K562 (cell line): ENCODE data around the gene SLC10A3. TPM values are rescaled to one million over a fixed set of nuclear protein-coding genes. Genes with fewer than 3 reads are reported as not detected.

Source experiments
- ATAC-seq: fragments of 200-7000 bp; cut with Tn5 transposase; 3 replicates; pipeline ENCODE4 v1.9.1; 2020; ENCODE audit warnings: moderate library complexity
- BruUV-seq: library from RNA; stranded (reverse); fragments of 400-500 nt; replicated peaks from 2 replicates; lab custom pipeline; 2021; lab: Mats Ljungman, UMichigan
- CTCF ChIA-PET: fragments of 300-600 bp; formaldehyde crosslinking; extraction: SDS; loops from one replicate; lab custom pipeline; 2021; ENCODE audit warnings: low intra/inter-chr PET ratio; lab: Yijun Ruan, JAX
- POLR2A ChIA-PET: fragments of 300-600, 350-650 bp; sonication (Branson Sonifier 250); formaldehyde crosslinking; extraction: SDS; loops from one replicate; lab custom pipeline; 2021; ENCODE audit warnings: antibody characterized with exemption, inconsistent platforms; lab: Yijun Ruan, JAX
- DNase-seq, 4 experiments: peaks; one replicate each; pipeline versions ENCODE4 v3.0.0 to v3.0.0-alpha.2; 2011 to 2018; ENCODE audit warnings: low spot score in 3 of 4, mixed read lengths in 3 of 4; ENCODE audit errors: extremely low read depth in 1 of 4
- FAIRE-seq: peaks from 2 replicates; lab custom pipeline; 2011; peaks lifted over from hg19 to GRCh38; lab: Jason Lieb, UNC
- H2AFZ ChIP-seq: 2 replicates; pipeline ENCODE4 v1.6.0; 2011; ENCODE audit warnings: low read depth, low read length, control low read depth, inconsistent platforms
- H3K27ac ChIP-seq: fragments of 200-600 bp; 3 replicates; pipeline ENCODE4 v1.8.0; 2011; ENCODE audit warnings: low read depth, mild to moderate bottlenecking, control low read depth, inconsistent platforms, low read length, moderate library complexity, mixed read lengths; ENCODE audit errors: extremely low read depth
- H3K27me3 ChIP-seq, 2 experiments: fragments of 300-600 bp in 1 of 2; 2 replicates in 1 of 2; 3 replicates in 1 of 2; pipeline versions ENCODE4 v1.6.0 to v1.8.0; 2011; ENCODE audit warnings: inconsistent platforms in 2 of 2, low read length in 2 of 2, mild to moderate bottlenecking in 1 of 2, mixed read lengths in 1 of 2, moderate library complexity in 1 of 2; ENCODE audit not compliant: control insufficient read depth in 2 of 2, insufficient read depth in 2 of 2
- H3K36me3 ChIP-seq: fragments of 300-600 bp; 3 replicates; pipeline ENCODE4 v1.8.0; 2011; ENCODE audit warnings: mild to moderate bottlenecking, low read length, inconsistent platforms; ENCODE audit not compliant: control insufficient read depth, insufficient read depth
- H3K4me1 ChIP-seq, 2 experiments: fragments of 200-600 bp in 1 of 2; replicated peaks in 1 of 2; 2 replicates in 1 of 2; 3 replicates in 1 of 2; pipeline versions ENCODE4 v1.5.1 to v1.8.0; 2011; ENCODE audit warnings: inconsistent platforms in 2 of 2, low read length in 2 of 2, mild to moderate bottlenecking in 1 of 2, mixed read lengths in 1 of 2, moderate library complexity in 1 of 2; ENCODE audit not compliant: control insufficient read depth in 2 of 2, insufficient read depth in 2 of 2
- H3K4me2 ChIP-seq: 2 replicates; pipeline ENCODE4 v1.6.1; 2011; ENCODE audit warnings: low read length, control low read depth, inconsistent platforms, mixed read lengths; ENCODE audit not compliant: insufficient read depth
- H3K4me3 ChIP-seq: fragments of 200-600 bp; sonication (generic), shearing (Covaris generic); 2 replicates; pipeline ENCODE4 v1.5.1; 2016; ENCODE audit warnings: control low read depth, inconsistent platforms
- H3K79me2 ChIP-seq: fragments of 200-600 bp; 3 replicates; pipeline ENCODE4 v1.8.0; 2011; ENCODE audit warnings: low read length, inconsistent platforms; ENCODE audit not compliant: control insufficient read depth, insufficient read depth
- H3K9ac ChIP-seq, 2 experiments: 2 replicates each; pipeline versions ENCODE4 v1.6.0 to v1.6.1; 2011; ENCODE audit warnings: low read depth in 2 of 2, low read length in 2 of 2, control low read depth in 1 of 2, inconsistent platforms in 1 of 2, mild to moderate bottlenecking in 1 of 2, mixed read lengths in 1 of 2; ENCODE audit not compliant: insufficient read depth in 1 of 2
- H3K9me1 ChIP-seq: one replicate; pipeline ENCODE4 v1.6.0; 2011; ENCODE audit warnings: inconsistent platforms, mild to moderate bottlenecking, low read length, moderate library complexity; ENCODE audit not compliant: control insufficient read depth, insufficient read depth
- H3K9me3 ChIP-seq: replicated peaks from 2 replicates; pipeline ENCODE4 v1.5.1; 2011; ENCODE audit warnings: low read depth, low read length, inconsistent platforms; ENCODE audit not compliant: control insufficient read depth, insufficient read depth
- H4K20me1 ChIP-seq: replicated peaks from 2 replicates; pipeline ENCODE4 v1.6.1; 2011; ENCODE audit warnings: low read length, inconsistent platforms, mixed read lengths; ENCODE audit not compliant: control insufficient read depth, insufficient read depth
- ARID1B ChIP-seq: fragments of 450-650 bp; IDR thresholded peaks from 2 replicates; pipeline ENCODE4 v1.6.1; 2016; ENCODE audit warnings: antibody characterized with exemption, mild to moderate bottlenecking, inconsistent platforms
- CBFA2T3 ChIP-seq: fragments of 450-650 bp; IDR thresholded peaks from 2 replicates; pipeline ENCODE4 v1.6.1; 2017
- CCAR2 ChIP-seq: fragments of 200-400 bp; formaldehyde crosslinking; IDR thresholded peaks from 2 replicates; pipeline ENCODE4 v1.6.1; 2017; ENCODE audit warnings: mild to moderate bottlenecking, low read depth, low read length
- HDAC3 ChIP-seq: fragments of 450-650 bp; IDR thresholded peaks from 2 replicates; pipeline ENCODE4 v1.6.1; 2018; ENCODE audit warnings: borderline replicate concordance, mild to moderate bottlenecking, moderate library complexity; ENCODE audit not compliant: partially characterized antibody
- HLTF ChIP-seq: fragments of 450-650 bp; IDR thresholded peaks from 2 replicates; pipeline ENCODE4 v1.6.1; 2016
- NFIX ChIP-seq: fragments of 250-450 bp; sonication (Bioruptor Pico); IDR thresholded peaks from 2 replicates; pipeline ENCODE4 v1.4.0; 2020; ENCODE audit warnings: low read depth, mild to moderate bottlenecking, moderate library complexity
- ZNF3 ChIP-seq: fragments of 250-450 bp; sonication (Bioruptor Pico); IDR thresholded peaks from 2 replicates; pipeline ENCODE4 v1.5.0; 2021; ENCODE audit warnings: mild to moderate bottlenecking, moderate library complexity
- ZNF41 ChIP-seq: fragments of 250-450 bp; sonication (Bioruptor Pico); conservative IDR thresholded peaks from 2 replicates; pipeline ENCODE4 v1.4.0; 2020; ENCODE audit warnings: mild to moderate bottlenecking
- ZNF668 ChIP-seq: fragments of 250-450 bp; sonication (Bioruptor Pico); IDR thresholded peaks from 2 replicates; pipeline ENCODE4 v1.8.0; 2022; ENCODE audit warnings: mild to moderate bottlenecking, inconsistent platforms
- ZNF77 ChIP-seq: fragments of 250-450 bp; sonication (Bioruptor Pico); IDR thresholded peaks from 2 replicates; pipeline ENCODE4 v1.5.0; 2020
- ZSCAN29 ChIP-seq: fragments of 450-650 bp; IDR thresholded peaks from 2 replicates; pipeline ENCODE4 v1.6.1; 2017
- WGBS: fragments of 100-300 bp; shearing (Covaris generic); methylation state at CpG from one replicate; pipeline ENCODE4 v1.1.6; 2016; ENCODE audit warnings: low coverage, mixed read lengths; ENCODE audit not compliant: insufficient coverage; ENCODE audit errors: missing lambda C conversion rate; 5-methylcytosine and 5-hydroxymethylcytosine counted together
- in situ Hi-C: fragments of 300-500 bp; cut with MboI; formaldehyde crosslinking; loops from 4 replicates; pipeline ENCODE4 v1.15.0; 2018; ENCODE audit warnings: inconsistent platforms, mixed read lengths
- intact Hi-C: fragments of 100-400 bp; cut with micrococcal nuclease; formaldehyde crosslinking; loops from 2 replicates; pipeline ENCODE4 v1.14.2; 2022
- polyA plus RNA-seq, 8 experiments: library from polyadenylated mRNA; depleted of rRNA in 4 of 8; stranded (reverse) in 5 of 8; unstranded in 3 of 8; fragments of >200 nt; fragmentation: Nextera tagmentation in 2 of 8; fragmentation: Illumina TruSeq in 1 of 8; extraction: Ambion mirVana in 2 of 8; extraction: Trizol in 1 of 8; gene quantifications; 2 replicates each; pipeline versions ENCODE4 v1.2.1 to v1.2.3, GENCODE V29; 2011 to 2014; ENCODE audit warnings: inconsistent platforms in 1 of 8, missing spikeins in 1 of 8
- total RNA-seq, 7 experiments: library from RNA; depleted of rRNA in 6 of 7; stranded (reverse); fragments of >200 nt in 6 of 7; fragmentation: Illumina TruSeq in 2 of 7; extraction: Trizol in 2 of 7; gene quantifications; 2 replicates each; pipeline versions ENCODE4 v1.2.1 to v1.2.3, GENCODE V29; 2011 to 2021; ENCODE audit warnings: low replicate concordance in 1 of 7
- TF ChIP-seq, protein P1 (sequence below): sonication (generic); formaldehyde crosslinking; IDR thresholded peaks from 2 replicates; pipeline ENCODE4 v1.8.1; 2023; ENCODE audit warnings: mild to moderate bottlenecking, missing genetic modification reagents
- TF ChIP-seq, protein P2 (sequence below), 2 experiments: fragments of 200-800 bp in 1 of 2; sonication (Bioruptor generic) in 1 of 2; sonication (generic) in 1 of 2; formaldehyde crosslinking in 1 of 2; IDR thresholded peaks in 1 of 2; conservative IDR thresholded peaks in 1 of 2; 2 replicates each; pipeline versions ENCODE4 v1.5.0 to v1.6.1; 2016 to 2020; ENCODE audit warnings: missing compliant biosample characterization in 1 of 2, missing genetic modification characterization in 1 of 2, missing genetic modification reagents in 1 of 2

SLC10A3 gene
- total and polyA plus RNA-seq, 9 of the 15 experiments (the other 6 are each of a cell fraction or from before 2014, with no cell fraction given) = 5.2 to 30.6 (median 16.7) TPM

DNA sequence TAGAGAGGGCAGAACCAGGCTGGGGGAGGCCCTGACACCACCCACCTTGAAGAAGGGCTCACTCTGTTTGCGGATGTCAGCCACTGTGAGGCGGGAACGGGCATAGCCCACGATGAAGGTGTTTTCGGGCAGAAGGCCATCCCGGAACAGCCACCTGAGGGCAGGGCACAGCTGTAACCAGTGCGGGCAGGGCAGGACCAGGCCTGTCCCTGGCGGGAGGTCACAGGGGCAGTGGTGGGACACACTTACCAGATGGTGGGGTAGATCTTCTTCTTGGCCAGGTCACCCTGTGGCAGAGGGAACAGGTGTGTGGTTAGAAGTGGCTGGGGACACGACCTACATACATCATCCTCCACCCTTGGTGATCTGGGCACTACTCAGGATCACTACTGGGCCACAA, 45.5 kb upstream of the SLC10A3 start:
- H2AFZ ChIP-seq = no peak overlapping the region
- WGBS = 91% methylated on average over 9 of the region's 9 CpGs
- peaks cover 73% of the 10 kb centered on the region; the same call in 2 of the 3 replicates for H3K36me3 ChIP-seq
- ChIA-PET POLR2A (interaction anchor here (1.8 kb wide), 1 partner anchor 133 kb away, joined by 4 read pairs; no protein-coding TSS in a partner anchor), CTCF (interaction anchor here (1.1 to 3.7 kb wide), 3 partner anchors 110 to 162 kb away, joined by 5 to 63 read pairs (median 19); partner anchors contain the start of gene FLNA)
- no peaks in the 10 kb centered on the region for H3K27me3 ChIP-seq
- no TSS peak for BruUV-seq
- H3K4me1 ChIP-seq = peaks cover 7 to 31% of the 10 kb centered on the region in 2 experiments
- no peak overlapping the region for H3K4me2 ChIP-seq
- DNase-seq (no peak), ATAC-seq (no peak), FAIRE-seq (no peak)
- no peak overlapping the region for H3K4me3 ChIP-seq
- no peaks in the 10 kb centered on the region for H3K9me3 ChIP-seq
- peaks cover 36% of the 10 kb centered on the region for H3K79me2 ChIP-seq
- no peak overlapping the region for H3K9ac ChIP-seq
- TF ChIP-seq HLTF = no peak
- no peak for TF ChIP-seq ZSCAN29
- TF ChIP-seq ZNF668 (CRISPR knock-in tag) = no peak
- TF ChIP-seq HDAC3 = no peak
- no peak for TF ChIP-seq ARID1B
- TF ChIP-seq ZNF77 (CRISPR knock-in tag) = no peak
- TF ChIP-seq CCAR2 = no peak
- TF ChIP-seq ZNF3 (CRISPR knock-in tag) = no peak
- no peak for TF ChIP-seq CBFA2T3
- no peak for TF ChIP-seq ZNF41
- TF ChIP-seq, protein P1, sequence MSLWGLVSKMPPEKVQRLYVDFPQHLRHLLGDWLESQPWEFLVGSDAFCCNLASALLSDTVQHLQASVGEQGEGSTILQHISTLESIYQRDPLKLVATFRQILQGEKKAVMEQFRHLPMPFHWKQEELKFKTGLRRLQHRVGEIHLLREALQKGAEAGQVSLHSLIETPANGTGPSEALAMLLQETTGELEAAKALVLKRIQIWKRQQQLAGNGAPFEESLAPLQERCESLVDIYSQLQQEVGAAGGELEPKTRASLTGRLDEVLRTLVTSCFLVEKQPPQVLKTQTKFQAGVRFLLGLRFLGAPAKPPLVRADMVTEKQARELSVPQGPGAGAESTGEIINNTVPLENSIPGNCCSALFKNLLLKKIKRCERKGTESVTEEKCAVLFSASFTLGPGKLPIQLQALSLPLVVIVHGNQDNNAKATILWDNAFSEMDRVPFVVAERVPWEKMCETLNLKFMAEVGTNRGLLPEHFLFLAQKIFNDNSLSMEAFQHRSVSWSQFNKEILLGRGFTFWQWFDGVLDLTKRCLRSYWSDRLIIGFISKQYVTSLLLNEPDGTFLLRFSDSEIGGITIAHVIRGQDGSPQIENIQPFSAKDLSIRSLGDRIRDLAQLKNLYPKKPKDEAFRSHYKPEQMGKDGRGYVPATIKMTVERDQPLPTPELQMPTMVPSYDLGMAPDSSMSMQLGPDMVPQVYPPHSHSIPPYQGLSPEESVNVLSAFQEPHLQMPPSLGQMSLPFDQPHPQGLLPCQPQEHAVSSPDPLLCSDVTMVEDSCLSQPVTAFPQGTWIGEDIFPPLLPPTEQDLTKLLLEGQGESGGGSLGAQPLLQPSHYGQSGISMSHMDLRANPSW (CRISPR knock-in tag) = no peak
- TF ChIP-seq NFIX (CRISPR knock-in tag) = no peak
- TF ChIP-seq, protein P2, sequence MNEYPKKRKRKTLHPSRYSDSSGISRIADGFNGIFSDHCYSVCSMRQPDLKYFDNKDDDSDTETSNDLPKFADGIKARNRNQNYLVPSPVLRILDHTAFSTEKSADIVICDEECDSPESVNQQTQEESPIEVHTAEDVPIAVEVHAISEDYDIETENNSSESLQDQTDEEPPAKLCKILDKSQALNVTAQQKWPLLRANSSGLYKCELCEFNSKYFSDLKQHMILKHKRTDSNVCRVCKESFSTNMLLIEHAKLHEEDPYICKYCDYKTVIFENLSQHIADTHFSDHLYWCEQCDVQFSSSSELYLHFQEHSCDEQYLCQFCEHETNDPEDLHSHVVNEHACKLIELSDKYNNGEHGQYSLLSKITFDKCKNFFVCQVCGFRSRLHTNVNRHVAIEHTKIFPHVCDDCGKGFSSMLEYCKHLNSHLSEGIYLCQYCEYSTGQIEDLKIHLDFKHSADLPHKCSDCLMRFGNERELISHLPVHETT (CRISPR knock-in tag; conservative IDR thresholded peaks at IDR 0.05 in 1 of 2, IDR thresholded peaks at IDR 0.05 in 1 of 2) = no peak
- no peaks in the 10 kb centered on the region for H3K9me1 ChIP-seq
- intact Hi-C loops = no loop called here
- H4K20me1 ChIP-seq = no peaks in the 10 kb centered on the region
- in situ Hi-C loops = loop anchor here (10.0 to 25.0 kb wide), 3 partner anchors 131 to 374 kb away; partner anchors contain the start of genes DNASE1L1, EMD and FLNA
- no peak overlapping the region for H3K27ac ChIP-seq
